Spleen (tissue), 11 donors: ENCODE data around the gene CARS1. TPM values are rescaled to one million over a fixed set of nuclear protein-coding genes. Genes with fewer than 3 reads are reported as not detected.

Experiments used
- DNase-seq: peaks from one replicate; pipeline ENCODE4 v3.0.0-alpha.2; 2020
- H3K27ac ChIP-seq, 8 donors: fragments of 200-600 bp; sonication (generic) in 7 of 8; 1 replicate in 4 of 8; 2 replicates in 4 of 8; pipeline versions ENCODE4 v1.5.0 to v1.8.0; 2016 to 2021; ENCODE audit warnings: inconsistent platforms in 4 of 8, mild to moderate bottlenecking in 4 of 8, moderate library complexity in 1 of 8
- H3K27me3 ChIP-seq, 7 donors: fragments of 200-600 bp; sonication (generic) in 6 of 7; replicated peaks in 1 of 7; 1 replicate in 4 of 7; 2 replicates in 3 of 7; pipeline versions ENCODE4 v1.5.0 to v1.8.0; 2016 to 2021; ENCODE audit warnings: inconsistent platforms in 3 of 7, mild to moderate bottlenecking in 1 of 7
- H3K36me3 ChIP-seq, 6 donors: fragments of 200-600 bp; sonication (generic) in 5 of 6; 1 replicate in 4 of 6; 2 replicates in 2 of 6; pipeline versions ENCODE4 v1.5.0 to v1.8.0; 2016 to 2021; ENCODE audit warnings: inconsistent platforms in 2 of 6
- H3K4me1 ChIP-seq, 6 donors: fragments of 200-600 bp; sonication (generic) in 5 of 6; 1 replicate in 3 of 6; 2 replicates in 3 of 6; pipeline versions ENCODE4 v1.5.0 to v1.8.0; 2016 to 2021; ENCODE audit warnings: inconsistent platforms in 3 of 6
- H3K4me3 ChIP-seq, 8 donors: fragments of 200-600 bp; sonication (generic) in 7 of 8; 1 replicate in 4 of 8; 2 replicates in 4 of 8; pipeline versions ENCODE4 v1.5.0 to v1.8.0; 2016 to 2021; ENCODE audit warnings: inconsistent platforms in 4 of 8, mild to moderate bottlenecking in 4 of 8, moderate library complexity in 2 of 8
- H3K9me3 ChIP-seq, 8 donors: fragments of 200-600 bp; sonication (generic) in 7 of 8; 1 replicate in 4 of 8; 2 replicates in 4 of 8; pipeline versions ENCODE4 v1.5.0 to v1.8.0; 2016 to 2021; ENCODE audit warnings: inconsistent platforms in 4 of 8
- CTCF ChIP-seq, 11 experiments: fragments of 200-600 bp in 7 of 11; fragments of 450-650 bp in 4 of 11; sonication (generic) in 4 of 11; IDR thresholded peaks in 8 of 11; conservative IDR thresholded peaks in 3 of 11; 1 replicate in 7 of 11; 2 replicates in 4 of 11; pipeline versions ENCODE4 v1.4.0 to v1.8.0; 2016 to 2021; ENCODE audit warnings: antibody characterized with exemption in 11 of 11, inconsistent platforms in 4 of 11, mild to moderate bottlenecking in 1 of 11
- POLR2A ChIP-seq, 3 donors: fragments of 450-650 bp; IDR thresholded peaks; one replicate each; pipeline ENCODE4 v1.5.1; 2017; ENCODE audit warnings: antibody characterized with exemption in 3 of 3, mild to moderate bottlenecking in 1 of 3
- POLR2AphosphoS5 ChIP-seq, 3 donors: sonication (generic); formaldehyde crosslinking; IDR thresholded peaks; one replicate each; pipeline ENCODE4 v1.5.1; 2017; ENCODE audit warnings: antibody characterized with exemption in 3 of 3
- WGBS, 5 donors: extraction: QIAGEN DNeasy Blood & Tissue Kit in 3 of 5; methylation state at CpG; one replicate each; pipeline versions ENCODE4 v1.1.5 to v1.1.7; 2013 to 2018; 5-methylcytosine and 5-hydroxymethylcytosine counted together
- intact Hi-C: fragments of 100-400 bp; cut with DNase I; formaldehyde crosslinking; loops from one replicate; pipeline ENCODE4 v1.15.0; 2023; ENCODE audit warnings: low total_unique reads
- polyA plus RNA-seq, 3 donors: library from polyadenylated mRNA; stranded (reverse); fragments of 200-250 nt; gene quantifications; one replicate each; pipeline ENCODE4 v1.2.1, GENCODE V29; 2013
- total RNA-seq, 7 donors: library from RNA; depleted of rRNA in 3 of 7; stranded (reverse); fragments of >200 nt in 3 of 7; fragmentation: NEBNext Ultra II Directional in 4 of 7; extraction: Animal tissue kit (Norgen Biotek cat#: 25700) in 4 of 7; gene quantifications; one replicate each; pipeline versions ENCODE4 v1.1.0 to v1.2.1, GENCODE V29; 2016 to 2021
- donor health status: healthy with polysubstance abuse.
- donor health status: DM: no; HTN: no; CAD: no; lungs with moderate emphysema.
- donor health status: DM: no; HTN: no; CAD: no.
- donor health status: Bipolar disorder and iron deficiency.
- donor health status: healthy.
- donor health status: DM: no; HTN: no; CAD: no.
- donor health status: DM: yes; HTN: yes; CAD: no.

The CARS1 gene
- total and polyA plus RNA-seq, 10 donors, result 18.6 to 64.9 (median 37.5) TPM

GRCh38 chr11:3085052-3085451, 27.8 kb upstream of the CARS1 start:
- H3K27ac ChIP-seq, result no peak overlapping the region
- peaks cover 0 to 30% (median 11%) of the 10 kb centered on the region in 6 donors for H3K36me3 ChIP-seq
- H3K4me1 ChIP-seq, result no peaks in the 10 kb centered on the region
- intact Hi-C loops, result no loop called here
- no peaks in the 10 kb centered on the region for H3K9me3 ChIP-seq
- 71 to 79% (median 72%) methylated on average over 5 of the region's 5 CpGs for WGBS, 5 donors
- H3K4me3 ChIP-seq, result no peak overlapping the region
- no peak for DNase-seq
- no peak for TF ChIP-seq POLR2A (IDR thresholded peaks at IDR 0.05)
- TF ChIP-seq POLR2AphosphoS5 (IDR thresholded peaks at IDR 0.05), result no peak
- TF ChIP-seq CTCF (IDR thresholded peaks at IDR 0.05 in 8 of 11, conservative IDR thresholded peaks at IDR 0.05 in 3 of 11), result no peak
- peaks cover 0 to 6% (median 0%) of the 10 kb centered on the region in 7 donors for H3K27me3 ChIP-seq

GRCh38 chr11:3083321-3083720, 26.1 kb upstream of the CARS1 start:
- Histone ChIP-seq H3K36me3 (peaks cover 0 to 13% (median 0%) of the 10 kb centered on the region in 6 donors), H3K27me3 (peaks cover 0 to 15% (median 0%) of the 10 kb centered on the region in 7 donors), H3K4me1 (no peaks in the 10 kb centered on the region), H3K4me3 (no peak overlapping the region), H3K9me3 (no peaks in the 10 kb centered on the region), H3K27ac (no peak overlapping the region)
- intact Hi-C loops, result no loop called here
- no peak for TF ChIP-seq POLR2A (IDR thresholded peaks at IDR 0.05)
- 43 to 57% (median 52%) methylated on average over 8 of the region's 8 CpGs for WGBS, 5 donors
- DNase-seq, result no peak

- H3K4me1 ChIP-seq, result no peaks in the 10 kb centered on the region
- no peak for TF ChIP-seq POLR2AphosphoS5 (IDR thresholded peaks at IDR 0.05)
- no peak for TF ChIP-seq POLR2A (IDR thresholded peaks at IDR 0.05)
- TF ChIP-seq CTCF (IDR thresholded peaks at IDR 0.05 in 8 of 11, conservative IDR thresholded peaks at IDR 0.05 in 3 of 11), result no peak
- no peaks in the 10 kb centered on the region for H3K36me3 ChIP-seq
- H3K4me3 ChIP-seq, result no peak overlapping the region
- H3K9me3 ChIP-seq, result no peaks in the 10 kb centered on the region
- intact Hi-C loops, result no loop called here
- WGBS, 5 donors, result 76 to 93% (median 83%) methylated on average over 6 of the region's 6 CpGs
- DNase-seq, result no peak
- H3K27ac ChIP-seq, result no peak overlapping the region
- H3K27me3 ChIP-seq, result peaks cover 0 to 15% (median 0%) of the 10 kb centered on the region in 7 donors
These were observed 24.1 kb upstream of the CARS1 start for GRCh38 chr11:3081386-3081751.

- WGBS, 5 donors, result 80 to 89% (median 88%) methylated on average over 13 of the region's 13 CpGs
- intact Hi-C loops, result no loop called here
- no peak overlapping the region for H3K27ac ChIP-seq
- H3K27me3 ChIP-seq, result peaks cover 0 to 15% (median 0%) of the 10 kb centered on the region in 7 donors
- H3K36me3 ChIP-seq, result no peaks in the 10 kb centered on the region
- no peaks in the 10 kb centered on the region for H3K4me1 ChIP-seq
- TF ChIP-seq POLR2A (IDR thresholded peaks at IDR 0.05), result no peak
- no peak for TF ChIP-seq POLR2AphosphoS5 (IDR thresholded peaks at IDR 0.05)
- no peak for TF ChIP-seq CTCF (IDR thresholded peaks at IDR 0.05 in 8 of 11, conservative IDR thresholded peaks at IDR 0.05 in 3 of 11)
- H3K4me3 ChIP-seq, result no peak overlapping the region
- DNase-seq, result no peak
- H3K9me3 ChIP-seq, result no peaks in the 10 kb centered on the region
These were observed 23.6 kb upstream of the CARS1 start for GRCh38 chr11:3080733-3081385.
